ENCODE results near the gene STAB2. TPM values are rescaled to one million over a fixed set of nuclear protein-coding genes. Genes with fewer than 3 reads are reported as not detected.

The STAB2 gene
- polyA plus RNA-seq, 1 donor: 6.6 TPM

GRCh38 chr12:103686026-103686425 is 99.0 kb downstream of the STAB2 start:
- peaks cover 14% of the 10 kb centered on the region for H3K4me1 ChIP-seq (ENCODE audit: control insufficient read depth, insufficient read depth, low read length)
- peak; percentile 84 to 93 for DNase-seq
- 14% methylated on average over 1 of the region's 6 CpGs for whole genome bisulfite sequencing (ENCODE audit: insufficient coverage, low lambda C conversion rate)
- peak overlapping the region; percentile 72 for H3K27ac ChIP-seq (ENCODE audit: low read length)
- no peaks in the 10 kb centered on the region for H3K9me3 ChIP-seq (ENCODE audit: control insufficient read depth, low read depth, low read length)
- no peaks in the 10 kb centered on the region for H3K36me3 ChIP-seq (ENCODE audit: control insufficient read depth, insufficient read depth, low read length)
- no peaks in the 10 kb centered on the region for H3K27me3 ChIP-seq (ENCODE audit: control insufficient read depth, insufficient read depth, low read length)
- no peak overlapping the region for H3K4me3 ChIP-seq (ENCODE audit: low read length)

- no peak overlapping the region for H3K27ac ChIP-seq (ENCODE audit: low read length)
- H3K27me3 ChIP-seq (ENCODE audit: control insufficient read depth, insufficient read depth, low read length): no peaks in the 10 kb centered on the region
- H3K4me1 ChIP-seq (ENCODE audit: control insufficient read depth, insufficient read depth, low read length): peaks cover 13% of the 10 kb centered on the region
- DNase-seq: no peak
- 43% methylated on average over 1 of the region's 2 CpGs for WGBS (ENCODE audit: insufficient coverage, low lambda C conversion rate)
- no peaks in the 10 kb centered on the region for H3K36me3 ChIP-seq (ENCODE audit: control insufficient read depth, insufficient read depth, low read length)
- H3K4me3 ChIP-seq (ENCODE audit: low read length): no peak overlapping the region
- H3K9me3 ChIP-seq (ENCODE audit: control insufficient read depth, low read depth, low read length): no peaks in the 10 kb centered on the region
Measured at GRCh38 chr12:103687253-103687652, 100.2 kb downstream of the STAB2 start.

GRCh38 chr12:103688376-103689063 is 101.4 kb downstream of the STAB2 start:
- no peaks in the 10 kb centered on the region for H3K9me3 ChIP-seq (ENCODE audit: control insufficient read depth, low read depth, low read length)
- 95% methylated on average over 3 of the region's 6 CpGs for WGBS (ENCODE audit: insufficient coverage, low lambda C conversion rate)
- DNase-seq: no peak
- H3K4me3 ChIP-seq (ENCODE audit: low read length): no peak overlapping the region
- H3K27ac ChIP-seq (ENCODE audit: low read length): no peak overlapping the region
- H3K27me3 ChIP-seq (ENCODE audit: control insufficient read depth, insufficient read depth, low read length): no peaks in the 10 kb centered on the region
- peaks cover 13% of the 10 kb centered on the region for H3K4me1 ChIP-seq (ENCODE audit: control insufficient read depth, insufficient read depth, low read length)
- no peaks in the 10 kb centered on the region for H3K36me3 ChIP-seq (ENCODE audit: control insufficient read depth, insufficient read depth, low read length)

- Histone ChIP-seq H3K9me3 (ENCODE audit: control insufficient read depth, low read depth, low read length) (no peaks in the 10 kb centered on the region), H3K27me3 (ENCODE audit: control insufficient read depth, insufficient read depth, low read length) (no peaks in the 10 kb centered on the region), H3K4me1 (ENCODE audit: control insufficient read depth, insufficient read depth, low read length) (peaks cover 10% of the 10 kb centered on the region), H3K36me3 (ENCODE audit: control insufficient read depth, insufficient read depth, low read length) (no peaks in the 10 kb centered on the region), H3K4me3 (ENCODE audit: low read length) (no peak overlapping the region), H3K27ac (ENCODE audit: low read length) (no peak overlapping the region)
- DNase-seq: no peak
- no CpG with 5 or more reads among the region's 2 CpGs for WGBS (ENCODE audit: insufficient coverage, low lambda C conversion rate)
Measured at GRCh38 chr12:103690426-103690825, 103.4 kb downstream of the STAB2 start.

- H3K4me3 ChIP-seq (ENCODE audit: low read length): no peak overlapping the region
- no peaks in the 10 kb centered on the region for H3K27me3 ChIP-seq (ENCODE audit: control insufficient read depth, insufficient read depth, low read length)
- no peaks in the 10 kb centered on the region for H3K9me3 ChIP-seq (ENCODE audit: control insufficient read depth, low read depth, low read length)
- no peak overlapping the region for H3K27ac ChIP-seq (ENCODE audit: low read length)
- WGBS (ENCODE audit: insufficient coverage, low lambda C conversion rate): 100% methylated on average over 1 of the region's 3 CpGs
- H3K4me1 ChIP-seq (ENCODE audit: control insufficient read depth, insufficient read depth, low read length): peaks cover 5% of the 10 kb centered on the region
- H3K36me3 ChIP-seq (ENCODE audit: control insufficient read depth, insufficient read depth, low read length): no peaks in the 10 kb centered on the region
- no peak for DNase-seq
Measured at GRCh38 chr12:103691063-103691462, 104.0 kb downstream of the STAB2 start.

GRCh38 chr12:103696101-103696500 is 109.0 kb downstream of the STAB2 start:
- Histone ChIP-seq H3K36me3 (ENCODE audit: control insufficient read depth, insufficient read depth, low read length) (no peaks in the 10 kb centered on the region), H3K27ac (ENCODE audit: low read length) (no peak overlapping the region), H3K9me3 (ENCODE audit: control insufficient read depth, low read depth, low read length) (no peaks in the 10 kb centered on the region), H3K4me1 (ENCODE audit: control insufficient read depth, insufficient read depth, low read length) (no peaks in the 10 kb centered on the region), H3K27me3 (ENCODE audit: control insufficient read depth, insufficient read depth, low read length) (peaks cover 4% of the 10 kb centered on the region), H3K4me3 (ENCODE audit: low read length) (no peak overlapping the region)
- DNase-seq: no peak
- no CpG with 5 or more reads among the region's 5 CpGs for WGBS (ENCODE audit: insufficient coverage, low lambda C conversion rate)

- Histone ChIP-seq H3K9me3 (ENCODE audit: control insufficient read depth, low read depth, low read length) (no peaks in the 10 kb centered on the region), H3K27me3 (ENCODE audit: control insufficient read depth, insufficient read depth, low read length) (peaks cover 4% of the 10 kb centered on the region), H3K36me3 (ENCODE audit: control insufficient read depth, insufficient read depth, low read length) (no peaks in the 10 kb centered on the region), H3K27ac (ENCODE audit: low read length) (no peak overlapping the region), H3K4me1 (ENCODE audit: control insufficient read depth, insufficient read depth, low read length) (no peaks in the 10 kb centered on the region), H3K4me3 (ENCODE audit: low read length) (no peak overlapping the region)
- no CpG with 5 or more reads among the region's 9 CpGs for WGBS (ENCODE audit: insufficient coverage, low lambda C conversion rate)
- DNase-seq: no peak
Measured at GRCh38 chr12:103697971-103698751, 111.1 kb downstream of the STAB2 start.

- WGBS (ENCODE audit: insufficient coverage, low lambda C conversion rate): no CpG with 5 or more reads among the region's 9 CpGs
- no peaks in the 10 kb centered on the region for H3K9me3 ChIP-seq (ENCODE audit: control insufficient read depth, low read depth, low read length)
- no peak for DNase-seq
- no peak overlapping the region for H3K27ac ChIP-seq (ENCODE audit: low read length)
- no peaks in the 10 kb centered on the region for H3K36me3 ChIP-seq (ENCODE audit: control insufficient read depth, insufficient read depth, low read length)
- peaks cover 4% of the 10 kb centered on the region for H3K27me3 ChIP-seq (ENCODE audit: control insufficient read depth, insufficient read depth, low read length)
- no peaks in the 10 kb centered on the region for H3K4me1 ChIP-seq (ENCODE audit: control insufficient read depth, insufficient read depth, low read length)
- no peak overlapping the region for H3K4me3 ChIP-seq (ENCODE audit: low read length)
Measured at GRCh38 chr12:103698752-103699560, 111.9 kb downstream of the STAB2 start.

GRCh38 chr12:103705098-103705497 is 118.0 kb downstream of the STAB2 start:
- Histone ChIP-seq H3K27ac (ENCODE audit: low read length) (no peak overlapping the region), H3K36me3 (ENCODE audit: control insufficient read depth, insufficient read depth, low read length) (no peaks in the 10 kb centered on the region), H3K27me3 (ENCODE audit: control insufficient read depth, insufficient read depth, low read length) (no peaks in the 10 kb centered on the region), H3K4me1 (ENCODE audit: control insufficient read depth, insufficient read depth, low read length) (no peaks in the 10 kb centered on the region), H3K9me3 (ENCODE audit: control insufficient read depth, low read depth, low read length) (no peaks in the 10 kb centered on the region), H3K4me3 (ENCODE audit: low read length) (no peak overlapping the region)
- DNase-seq: no peak
- WGBS (ENCODE audit: insufficient coverage, low lambda C conversion rate): no CpG with 5 or more reads among the region's 2 CpGs

GRCh38 chr12:103705927-103706326 is 118.9 kb downstream of the STAB2 start:
- H3K4me1 ChIP-seq (ENCODE audit: control insufficient read depth, insufficient read depth, low read length): no peaks in the 10 kb centered on the region
- no peaks in the 10 kb centered on the region for H3K9me3 ChIP-seq (ENCODE audit: control insufficient read depth, low read depth, low read length)
- no peak overlapping the region for H3K27ac ChIP-seq (ENCODE audit: low read length)
- H3K4me3 ChIP-seq (ENCODE audit: low read length): no peak overlapping the region
- no peaks in the 10 kb centered on the region for H3K36me3 ChIP-seq (ENCODE audit: control insufficient read depth, insufficient read depth, low read length)
- H3K27me3 ChIP-seq (ENCODE audit: control insufficient read depth, insufficient read depth, low read length): no peaks in the 10 kb centered on the region
- WGBS (ENCODE audit: insufficient coverage, low lambda C conversion rate): no CpG with 5 or more reads among the region's 2 CpGs
- no peak for DNase-seq

All from large intestine (tissue), 3 donors.